GM19438 (cell line): ENCODE measurements around the gene FKBP7.
"Not testable (repeated sequence)": the region's sequence is repeated elsewhere in the genome, so short reads cannot be mapped to it uniquely, and the experiment has no call there.

ENCODE experiments used
- ATAC-seq: cut with Tn5 transposase; IDR thresholded peaks from one replicate; pipeline ENCODE4 v1.9.1; 2021; ENCODE audit warnings: low read depth; ENCODE audit not compliant: unreplicated experiment

Gene FKBP7

GRCh38 chr2:178478439-178479274 lies at the start of gene FKBP7:
Gene FKBP7 (minus strand): TSS chr2:178478600. CDS start chr2:178478499, 101 bp downstream.
- peak; percentile 42 for ATAC-seq

DNA sequence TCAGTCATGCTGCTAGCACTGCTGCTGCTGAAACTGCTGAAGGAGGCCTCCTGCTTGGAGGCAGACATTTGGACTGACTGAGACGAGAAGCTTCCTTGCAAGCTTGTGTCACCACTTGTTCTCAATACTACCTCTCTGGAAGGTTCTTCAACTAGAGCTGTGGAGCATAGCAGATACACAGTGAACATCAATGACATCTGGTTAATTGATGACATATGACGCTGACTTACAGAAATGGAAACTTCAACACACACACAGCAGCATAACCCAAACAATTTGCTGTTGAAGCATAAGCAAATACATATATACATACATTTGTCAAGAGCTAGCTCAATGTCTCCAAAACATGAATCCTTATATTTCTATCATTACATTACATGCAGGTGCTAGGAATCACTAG lies 49.2 kb upstream of the FKBP7 start:
- no peak for ATAC-seq

DNA sequence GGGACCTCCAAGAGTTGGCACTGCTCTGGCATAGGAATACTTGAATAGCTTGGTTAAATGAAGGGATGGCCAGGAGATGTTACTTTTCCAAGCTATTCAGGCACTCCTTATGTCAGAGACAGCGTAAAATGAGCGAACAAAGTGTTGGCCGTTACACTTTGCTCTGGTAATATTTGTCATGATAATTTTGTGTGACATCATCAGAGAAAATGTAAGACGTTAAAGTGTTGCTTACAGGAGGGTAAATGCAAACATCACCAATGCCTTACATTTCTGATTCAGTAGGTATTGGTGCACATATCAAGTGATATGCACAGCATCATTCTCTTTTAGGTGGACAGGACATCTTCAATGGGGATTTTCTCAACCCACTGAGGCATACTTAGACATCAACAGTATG lies 47.9 kb upstream of the FKBP7 start:
- ATAC-seq = no peak

- not testable (repeated sequence) for ATAC-seq
Observed at GRCh38 chr2:178525460-178525859, 47.1 kb upstream of the FKBP7 start.

DNA sequence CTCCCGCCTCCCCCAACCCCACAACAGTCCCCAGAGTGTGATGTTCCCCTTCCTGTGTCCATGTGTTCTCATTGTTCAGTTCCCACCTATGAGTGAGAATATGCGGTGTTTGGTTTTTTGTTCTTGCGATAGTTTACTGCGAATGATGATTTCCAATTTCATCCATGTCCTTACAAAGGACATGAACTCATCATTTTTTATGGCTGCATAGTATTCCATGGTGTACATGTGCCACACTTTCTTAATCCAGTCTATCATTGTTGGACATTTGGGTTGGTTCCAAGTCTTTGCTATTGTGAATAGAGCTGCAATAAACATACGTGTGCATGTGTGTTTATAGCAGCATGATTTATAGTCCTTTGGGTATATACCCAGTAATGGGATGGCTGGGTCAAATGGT lies 46.6 kb upstream of the FKBP7 start:
- not testable (repeated sequence) for ATAC-seq

- ATAC-seq = peak; percentile 25
Observed at GRCh38 chr2:178523596-178524134, 45.3 kb upstream of the FKBP7 start.

- peak; percentile 96 for ATAC-seq
Observed at GRCh38 chr2:178522950-178523595, 44.7 kb upstream of the FKBP7 start.

DNA sequence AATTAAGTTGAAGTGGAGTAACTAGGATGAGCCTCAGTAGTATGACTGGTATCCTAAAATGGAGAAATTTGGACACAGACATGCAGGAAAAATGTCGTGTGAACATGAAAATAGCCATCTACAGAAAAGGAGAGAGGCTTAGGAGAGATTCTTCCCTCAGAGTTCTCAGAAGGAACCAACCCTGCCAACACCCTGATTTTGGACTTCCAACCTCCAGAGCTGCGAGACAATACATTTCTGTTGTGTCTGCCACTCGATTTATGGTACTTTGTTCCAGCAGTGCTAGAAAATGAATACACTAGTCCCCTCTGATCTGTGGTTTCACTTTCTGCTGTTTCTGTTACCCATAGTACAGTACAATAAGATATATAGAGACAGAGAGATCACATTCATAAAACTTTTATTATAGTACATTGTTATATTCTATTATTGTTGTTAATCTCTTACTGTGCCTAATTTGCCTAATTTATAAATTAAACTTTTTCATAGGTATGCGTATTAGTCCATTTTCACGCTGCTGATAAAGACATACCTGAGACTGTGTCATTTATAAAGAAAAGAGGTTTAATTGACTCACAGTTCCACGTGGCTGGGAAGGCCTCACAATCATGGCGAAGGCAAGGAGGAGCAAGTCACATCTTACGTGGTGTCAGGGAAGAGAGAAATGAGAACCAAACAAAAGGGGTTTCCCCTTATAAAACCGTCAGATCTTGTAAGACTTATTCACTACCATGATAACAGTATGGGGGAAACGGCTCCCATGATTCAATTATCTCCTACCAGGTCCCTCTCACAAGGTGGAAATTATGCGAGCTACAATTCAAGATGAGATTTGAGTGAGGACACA lies 43.1 kb upstream of the FKBP7 start:
- no peak for ATAC-seq

DNA sequence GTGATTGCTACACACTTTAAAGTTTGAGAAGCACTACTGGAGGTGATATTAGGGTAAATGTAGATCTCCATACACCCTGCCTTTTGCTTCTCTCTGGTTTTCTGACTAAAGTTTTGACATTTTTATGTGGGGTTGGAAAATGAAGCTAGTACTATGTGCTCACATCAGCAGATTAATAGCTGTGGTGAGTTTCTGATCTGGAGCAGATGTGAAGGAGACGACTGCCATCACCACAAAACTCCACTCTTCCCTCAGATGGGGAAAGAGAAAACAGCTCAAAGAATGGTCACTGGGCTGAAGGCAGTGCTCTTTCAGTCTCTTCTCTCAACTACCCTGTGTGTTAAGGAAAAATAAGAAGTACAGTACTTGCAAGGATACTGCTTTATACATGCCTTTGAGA lies 39.1 kb upstream of the FKBP7 start:
- no peak for ATAC-seq

DNA sequence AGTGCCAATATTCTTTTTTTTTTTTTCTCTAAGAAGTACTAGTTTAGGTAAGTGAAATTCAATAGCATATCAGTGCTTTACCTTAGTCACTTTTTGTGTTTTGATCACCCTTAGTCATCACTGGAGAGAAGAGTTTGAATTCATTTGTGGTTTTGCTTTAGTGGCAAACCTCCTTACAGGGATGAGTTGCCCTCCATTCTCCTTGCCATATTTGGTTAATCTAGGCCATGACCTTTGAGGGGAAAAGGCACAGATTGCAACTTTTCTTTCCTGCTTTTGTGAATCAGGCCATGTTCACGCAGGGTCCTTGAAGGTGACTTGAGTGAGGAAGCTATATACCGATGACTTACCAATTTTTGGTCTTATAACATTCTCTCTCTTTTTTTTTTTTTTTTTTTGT lies 36.3 kb upstream of the FKBP7 start:
- ATAC-seq = no peak

DNA sequence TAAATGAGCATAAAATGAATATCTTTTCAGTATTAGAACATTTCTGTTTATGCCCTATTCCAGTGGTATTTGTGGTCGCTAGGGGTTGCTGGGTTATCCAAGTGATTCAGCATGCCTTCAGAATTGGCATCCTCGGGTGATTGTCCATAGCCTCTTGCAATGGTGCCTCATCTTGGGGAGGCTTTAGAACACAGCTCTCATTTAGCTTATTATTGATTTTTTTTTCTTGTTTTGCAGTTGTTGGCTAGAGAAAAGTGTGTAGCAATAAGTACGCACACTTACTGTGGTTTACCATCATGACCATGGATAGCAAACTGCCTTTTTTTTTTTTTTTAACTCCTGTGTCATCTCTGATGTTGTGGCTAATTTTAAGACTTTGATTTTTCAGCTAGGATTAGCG lies 35.5 kb upstream of the FKBP7 start:
- no peak for ATAC-seq

DNA sequence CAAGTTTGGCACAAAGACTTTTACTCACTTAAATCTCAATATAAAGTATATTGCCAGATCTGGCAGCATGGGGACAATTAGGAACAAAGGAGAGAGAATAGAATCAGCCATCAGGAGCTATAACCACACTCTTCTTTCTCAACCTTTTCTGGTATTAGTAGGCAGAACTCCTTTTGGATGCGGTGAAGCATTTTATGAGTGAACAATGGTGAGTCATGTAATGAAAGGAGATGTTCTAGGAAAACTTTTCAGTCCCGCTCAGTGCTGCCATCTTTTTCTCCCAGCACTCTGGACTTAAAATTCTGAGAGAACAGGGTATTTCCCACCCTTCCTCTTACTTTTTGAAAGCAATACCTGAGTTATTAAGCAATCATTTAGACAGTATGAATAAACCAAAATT lies 34.1 kb upstream of the FKBP7 start:
- ATAC-seq = no peak

DNA sequence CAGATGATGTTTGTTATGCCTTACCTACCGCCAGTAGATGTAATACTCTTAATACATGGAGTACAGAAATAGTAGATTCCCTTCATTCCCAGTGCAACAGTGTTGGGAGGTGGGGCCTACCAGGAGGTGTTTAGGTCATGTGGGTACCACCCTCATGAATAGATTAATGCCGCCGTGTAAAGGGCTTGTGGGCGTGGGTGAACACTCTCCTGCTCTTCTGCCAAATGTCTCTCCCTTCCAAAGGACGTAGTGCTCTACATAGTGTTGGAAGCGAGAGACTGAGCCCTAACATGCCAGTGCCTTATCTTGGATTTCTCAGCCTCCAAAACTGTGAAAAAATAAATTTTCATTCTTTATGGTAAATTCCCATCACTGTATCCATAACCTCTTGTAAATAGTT lies 32.0 kb upstream of the FKBP7 start:
- no peak for ATAC-seq

GRCh38 chr2:178508646-178509045 lies 30.2 kb upstream of the FKBP7 start:
- no peak for ATAC-seq

- ATAC-seq = no peak
Observed at GRCh38 chr2:178506949-178507348, 28.5 kb upstream of the FKBP7 start.

DNA sequence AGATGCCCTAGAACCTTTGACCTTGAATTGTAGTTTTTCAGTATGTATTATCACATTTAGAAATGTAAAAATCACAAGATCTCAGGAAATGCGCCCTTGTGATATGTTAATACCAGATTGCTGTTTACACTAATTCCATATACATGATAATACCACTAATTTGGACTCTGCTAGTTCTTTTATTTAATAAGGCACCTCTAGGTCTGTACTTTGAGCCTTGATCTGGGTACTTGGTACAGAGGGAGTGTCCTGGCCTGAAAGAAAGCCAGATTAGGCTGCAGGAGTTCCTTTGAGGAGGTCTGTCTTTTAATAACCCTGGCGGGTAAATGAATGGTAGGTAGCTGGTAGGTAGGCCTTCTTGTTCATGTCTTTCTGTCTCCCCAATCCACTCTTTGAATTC lies 28.1 kb upstream of the FKBP7 start:
- no peak for ATAC-seq

DNA sequence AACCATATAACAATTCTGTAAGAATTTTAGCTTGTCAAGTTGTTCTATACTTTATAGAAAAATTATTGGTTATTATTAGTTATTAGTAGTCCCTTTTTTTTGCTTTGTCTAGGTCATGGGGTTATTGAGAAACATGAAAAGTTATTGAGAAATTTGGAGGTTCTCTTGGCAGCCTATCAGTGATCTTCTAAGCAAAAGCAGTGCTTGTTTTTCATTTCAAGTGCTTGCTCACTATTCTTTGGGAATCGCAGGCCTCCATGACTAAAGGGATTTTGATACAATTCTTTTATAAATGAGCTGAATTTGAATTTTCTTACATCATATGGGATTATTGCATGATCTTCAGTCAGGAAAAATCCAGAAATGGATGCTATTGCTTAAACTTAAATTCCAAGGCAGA lies 27.7 kb upstream of the FKBP7 start:
- no peak for ATAC-seq

DNA sequence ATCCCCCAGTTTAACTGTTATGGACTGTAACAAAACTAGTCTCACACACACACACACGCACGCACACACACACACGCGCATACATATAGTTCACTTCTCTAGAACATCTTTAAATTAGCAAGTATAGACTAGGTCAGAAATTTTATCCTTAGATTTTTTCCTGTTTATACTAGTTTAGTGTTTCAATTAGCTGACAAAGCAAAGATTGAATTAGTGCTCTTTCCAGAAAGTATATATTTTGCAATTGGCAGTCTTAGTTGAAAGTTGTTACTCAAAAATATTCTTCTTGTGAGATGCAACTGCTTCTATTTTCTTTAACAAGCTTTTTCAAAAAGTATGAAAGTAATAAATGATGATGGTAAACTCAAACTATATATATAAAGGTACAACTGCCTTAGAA lies 24.4 kb upstream of the FKBP7 start:
- no peak for ATAC-seq

DNA sequence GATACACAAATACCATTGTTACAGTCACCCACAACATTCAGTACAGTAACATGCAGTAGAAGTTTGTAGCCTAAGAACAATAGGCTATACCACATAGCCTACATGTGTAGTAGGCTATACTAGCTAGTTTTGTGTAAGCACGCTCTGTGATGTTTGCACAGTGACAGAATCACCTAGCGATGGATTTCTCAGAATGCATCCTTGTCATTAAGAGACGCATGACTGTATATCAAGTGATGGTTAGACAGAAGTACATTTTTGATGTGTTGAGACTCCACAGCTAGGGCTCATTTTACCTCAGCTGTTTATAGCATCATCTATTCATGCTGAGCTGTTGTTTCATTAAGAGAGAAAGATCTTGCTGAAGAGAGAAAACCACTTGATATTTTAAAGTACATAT lies 21.2 kb upstream of the FKBP7 start:
- no peak for ATAC-seq

DNA sequence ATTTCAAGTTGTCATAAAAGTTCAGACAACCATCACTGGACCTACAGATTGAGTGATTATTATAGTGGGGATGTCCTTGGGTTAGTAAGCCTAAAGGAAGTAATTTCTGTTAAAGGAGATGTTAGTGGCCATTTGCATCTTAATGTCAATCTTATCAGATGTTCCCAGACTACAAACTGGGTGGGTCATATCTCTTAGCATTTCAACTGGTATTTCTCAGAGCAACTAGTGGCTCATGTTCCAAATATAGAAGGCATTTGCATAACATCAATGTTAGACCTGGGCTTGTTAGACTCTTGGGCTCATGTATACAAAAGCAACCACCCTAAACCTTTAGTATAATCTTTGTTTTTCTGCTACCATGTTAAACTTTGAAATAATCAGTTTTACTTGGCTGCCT lies 19.7 kb upstream of the FKBP7 start:
- no peak for ATAC-seq

DNA sequence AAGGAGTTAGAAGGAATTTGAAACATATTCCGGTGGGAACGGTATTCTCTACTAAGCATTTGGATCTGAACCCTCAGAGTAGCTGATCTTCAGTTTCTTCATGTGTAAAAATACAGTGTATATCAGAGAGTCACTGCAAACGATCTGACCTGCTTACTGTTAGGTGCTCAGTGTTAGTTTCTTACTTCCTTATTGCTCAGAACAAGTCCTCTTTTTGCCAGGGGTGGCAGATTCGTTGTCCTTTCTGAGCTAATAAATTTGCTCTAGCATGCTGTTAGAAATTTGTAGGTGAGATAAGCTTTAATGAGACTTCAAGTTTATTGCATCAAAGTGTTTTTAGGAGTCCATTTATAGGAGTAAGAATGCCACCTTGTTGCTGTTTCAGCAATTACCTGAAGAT lies 17.6 kb upstream of the FKBP7 start:
- no peak for ATAC-seq
